A673 (cell line): Measurements from ENCODE around the gene FAM170B. TPM values are rescaled to one million over a fixed set of nuclear protein-coding genes. Genes with fewer than 3 reads are reported as not detected.

Experiments used
- BruUV-seq: library from RNA; stranded (reverse); fragments of 400-500 nt; replicated peaks from 2 replicates; lab custom pipeline; 2021; lab: Mats Ljungman, UMichigan
- CTCF ChIA-PET: fragments of 300-600 bp; sonication (Branson Sonifier 250); formaldehyde crosslinking; loops from one replicate; lab custom pipeline; 2022; ENCODE audit warnings: antibody characterized with exemption; lab: Charles Lee
- POLR2A ChIA-PET: fragments of 300-600 bp; sonication (Branson Sonifier 250); formaldehyde crosslinking; loops from one replicate; lab custom pipeline; 2022; ENCODE audit warnings: antibody characterized with exemption; ENCODE audit not compliant: low non-redundant PET; lab: Charles Lee
- DNase-seq: peaks from one replicate; pipeline ENCODE4 v3.0.0-alpha.2; 2015; ENCODE audit warnings: low spot score
- H3K27ac ChIP-seq: fragments of 200-600 bp; sonication (generic); 2 replicates; pipeline ENCODE4 v1.5.1; 2016; ENCODE audit warnings: mixed run types, low read depth, mild to moderate bottlenecking, mixed read lengths, antibody characterized with exemption, low read length; ENCODE audit not compliant: poor library complexity, severe bottlenecking
- H3K27me3 ChIP-seq: fragments of 200-600 bp; sonication (generic); replicated peaks from 2 replicates; pipeline ENCODE4 v1.6.1; 2017; ENCODE audit warnings: mixed run types, low read depth, mild to moderate bottlenecking, mixed read lengths, antibody characterized with exemption, low read length; ENCODE audit not compliant: insufficient read depth, poor library complexity
- H3K36me3 ChIP-seq: fragments of 200-600 bp; sonication (generic); 2 replicates; pipeline ENCODE4 v1.6.1; 2016; ENCODE audit warnings: mixed run types, mild to moderate bottlenecking, mixed read lengths, antibody characterized with exemption, low read length; ENCODE audit not compliant: insufficient read depth, poor library complexity, severe bottlenecking
- H3K4me1 ChIP-seq: fragments of 200-600 bp; sonication (generic); 2 replicates; pipeline ENCODE4 v1.6.1; 2017; ENCODE audit warnings: mixed run types, mild to moderate bottlenecking, mixed read lengths, antibody characterized with exemption, low read length; ENCODE audit not compliant: insufficient read depth, poor library complexity, severe bottlenecking
- H3K4me3 ChIP-seq: fragments of 200-600 bp; sonication (generic); 2 replicates; pipeline ENCODE4 v1.5.1; 2016; ENCODE audit warnings: low read depth, mixed run types, mild to moderate bottlenecking, mixed read lengths, low read length; ENCODE audit not compliant: poor library complexity, severe bottlenecking
- H3K9me3 ChIP-seq: fragments of 200-600 bp; sonication (generic); 2 replicates; pipeline ENCODE4 v1.6.1; 2016; ENCODE audit warnings: mixed run types, low read depth, mild to moderate bottlenecking, mixed read lengths, antibody characterized with exemption, low read length; ENCODE audit not compliant: poor library complexity, severe bottlenecking
- CTCF ChIP-seq: fragments of 300-800, 200-600 bp; sonication (generic); conservative IDR thresholded peaks from 2 replicates; pipeline ENCODE4 v1.5.1; 2017; ENCODE audit warnings: low read depth, mild to moderate bottlenecking, antibody characterized with exemption, low read length, moderate library complexity, mixed read lengths
- EZH2 ChIP-seq: fragments of 200-600 bp; sonication (generic); IDR thresholded peaks from 2 replicates; pipeline ENCODE4 v1.6.1; 2017; ENCODE audit warnings: borderline replicate concordance, low read depth, mild to moderate bottlenecking, mixed read lengths, antibody characterized with exemption, low read length; ENCODE audit not compliant: poor library complexity, severe bottlenecking
- intact Hi-C: fragments of 100-400 bp; cut with micrococcal nuclease; formaldehyde crosslinking; loops from one replicate; pipeline ENCODE4 v1.10.0; 2022; ENCODE audit not compliant: unreplicated experiment
- total RNA-seq: library from RNA; stranded (reverse); gene quantifications from 2 replicates; pipeline ENCODE4 v1.2.3, GENCODE V29; 2021

Gene FAM170B
- total RNA-seq, 1 experiment from 2014 or later = not detected

- CTCF ChIA-PET = no interaction called here
- DNase-seq = no peak
- POLR2A ChIA-PET = no interaction called here
Observed at GRCh38 chr10:49090696-49091380, 43.0 kb downstream of the FAM170B start.

DNA sequence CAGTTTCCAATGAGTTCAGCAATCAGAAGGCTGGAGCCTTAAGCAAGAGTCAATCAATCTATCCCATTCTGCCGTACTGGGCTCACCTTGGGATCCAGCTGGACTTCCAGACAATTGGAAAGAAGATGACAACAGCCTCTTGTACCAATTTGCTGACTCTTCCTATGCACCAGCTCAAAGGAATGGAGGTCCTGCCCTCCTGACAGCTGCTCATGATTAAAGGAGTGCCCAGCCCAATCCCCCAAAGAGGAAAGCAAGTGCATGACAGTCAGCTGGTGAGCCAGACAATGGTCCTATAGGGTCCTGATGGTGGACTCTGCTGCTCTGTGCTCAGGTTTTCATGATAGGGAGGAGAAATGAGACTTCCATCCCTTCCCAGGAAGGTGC lies 43.6 kb downstream of the FAM170B start:
- Histone ChIP-seq H3K4me3 (no peak overlapping the region), H3K27me3 (no peaks in the 10 kb centered on the region), H3K9me3 (no peaks in the 10 kb centered on the region), H3K4me1 (no peaks in the 10 kb centered on the region), H3K36me3 (no peaks in the 10 kb centered on the region), H3K27ac (no peak overlapping the region)
- intact Hi-C loops = no loop called here
- BruUV-seq = no TSS peak
- no peak for TF ChIP-seq EZH2
- no peak for TF ChIP-seq CTCF
- ChIA-PET CTCF (no interaction called here), POLR2A (no interaction called here)
- no peak for DNase-seq

More at GRCh38 chr10:49090696-49091380, 43.0 kb downstream of the FAM170B start:
- no TSS peak for BruUV-seq
- no peak overlapping the region for H3K27ac ChIP-seq
- no peak overlapping the region for H3K4me3 ChIP-seq
- no peaks in the 10 kb centered on the region for H3K4me1 ChIP-seq
- no peaks in the 10 kb centered on the region for H3K27me3 ChIP-seq
- no peaks in the 10 kb centered on the region for H3K36me3 ChIP-seq
- TF ChIP-seq EZH2 = no peak
- no peak for TF ChIP-seq CTCF
- intact Hi-C loops = no loop called here
- H3K9me3 ChIP-seq = no peaks in the 10 kb centered on the region

GRCh38 chr10:49089557-49090188 lies 44.1 kb downstream of the FAM170B start:
- DNase-seq = no peak
- intact Hi-C loops = no loop called here
- POLR2A ChIA-PET = no interaction called here
- no peaks in the 10 kb centered on the region for H3K27me3 ChIP-seq
- TF ChIP-seq EZH2 (no peak), CTCF (no peak)
- BruUV-seq = no TSS peak
- H3K9me3 ChIP-seq = no peaks in the 10 kb centered on the region
- no peaks in the 10 kb centered on the region for H3K4me1 ChIP-seq
- H3K27ac ChIP-seq = no peak overlapping the region
- H3K4me3 ChIP-seq = no peak overlapping the region
- CTCF ChIA-PET = no interaction called here
- H3K36me3 ChIP-seq = no peaks in the 10 kb centered on the region
